ENCODE results near the gene SLC1A7.

The SLC1A7 gene

GRCh38 chr1:53061859-53062707 is 80.4 kb downstream of the SLC1A7 start, which contains the start of gene PODN:
TSS of gene PODN (plus strand) at chr1:53062213. CDS start at chr1:53069856, 7,643 bp downstream.
- no peak for FAIRE-seq
- no peak for DNase-seq (ENCODE audit: insufficient read length, low spot score)
- TF ChIP-seq TAF1 (IDR thresholded peaks at IDR 0.05; ENCODE audit: low read depth, low read length) (no peak), POU2F2 (IDR thresholded peaks at IDR 0.05; ENCODE audit: low read depth, low read length) (no peak), POLR2A (IDR thresholded peaks at IDR 0.05; ENCODE audit: low read depth, low read length) (no peak), SPI1 (IDR thresholded peaks at IDR 0.05; ENCODE audit: low read depth, low read length) (no peak), PAX5 (IDR thresholded peaks at IDR 0.05; ENCODE audit: insufficient read depth, low read length, severe bottlenecking) (no peak), POLR2AphosphoS5 (IDR thresholded peaks at IDR 0.05; ENCODE audit: low read depth, low read length) (no peak)

GRCh38 chr1:53061123-53061858 is 81.1 kb downstream of the SLC1A7 start:
- no peak for TF ChIP-seq TAF1 (IDR thresholded peaks at IDR 0.05; ENCODE audit: low read depth, low read length)
- no peak for TF ChIP-seq POLR2A (IDR thresholded peaks at IDR 0.05; ENCODE audit: low read depth, low read length)
- TF ChIP-seq POLR2AphosphoS5 (IDR thresholded peaks at IDR 0.05; ENCODE audit: low read depth, low read length): no peak
- no peak for TF ChIP-seq SPI1 (IDR thresholded peaks at IDR 0.05; ENCODE audit: low read depth, low read length)
- no peak for TF ChIP-seq POU2F2 (IDR thresholded peaks at IDR 0.05; ENCODE audit: low read depth, low read length)
- no peak for TF ChIP-seq PAX5 (IDR thresholded peaks at IDR 0.05; ENCODE audit: insufficient read depth, low read length, severe bottlenecking)
- no peak for DNase-seq (ENCODE audit: insufficient read length, low spot score)
- FAIRE-seq: no peak

GRCh38 chr1:53060579-53060978 is 81.9 kb downstream of the SLC1A7 start:
- TF ChIP-seq POLR2A (IDR thresholded peaks at IDR 0.05; ENCODE audit: low read depth, low read length) (no peak), PAX5 (IDR thresholded peaks at IDR 0.05; ENCODE audit: insufficient read depth, low read length, severe bottlenecking) (no peak), SPI1 (IDR thresholded peaks at IDR 0.05; ENCODE audit: low read depth, low read length) (no peak), TAF1 (IDR thresholded peaks at IDR 0.05; ENCODE audit: low read depth, low read length) (no peak), POU2F2 (IDR thresholded peaks at IDR 0.05; ENCODE audit: low read depth, low read length) (no peak), POLR2AphosphoS5 (IDR thresholded peaks at IDR 0.05; ENCODE audit: low read depth, low read length) (no peak)
- DNase-seq (ENCODE audit: insufficient read length, low spot score) (no peak), FAIRE-seq (no peak)

- TF ChIP-seq TAF1 (IDR thresholded peaks at IDR 0.05; ENCODE audit: low read depth, low read length): no peak
- no peak for TF ChIP-seq POLR2A (IDR thresholded peaks at IDR 0.05; ENCODE audit: low read depth, low read length)
- TF ChIP-seq POLR2AphosphoS5 (IDR thresholded peaks at IDR 0.05; ENCODE audit: low read depth, low read length): no peak
- TF ChIP-seq POU2F2 (IDR thresholded peaks at IDR 0.05; ENCODE audit: low read depth, low read length): no peak
- TF ChIP-seq SPI1 (IDR thresholded peaks at IDR 0.05; ENCODE audit: low read depth, low read length): no peak
- no peak for TF ChIP-seq PAX5 (IDR thresholded peaks at IDR 0.05; ENCODE audit: insufficient read depth, low read length, severe bottlenecking)
- no peak for DNase-seq (ENCODE audit: insufficient read length, low spot score)
- FAIRE-seq: no peak
Observed at GRCh38 chr1:53057127-53057526, 85.3 kb downstream of the SLC1A7 start.

- no peak for TF ChIP-seq POU2F2 (IDR thresholded peaks at IDR 0.05; ENCODE audit: low read depth, low read length)
- no peak for TF ChIP-seq TAF1 (IDR thresholded peaks at IDR 0.05; ENCODE audit: low read depth, low read length)
- no peak for DNase-seq (ENCODE audit: insufficient read length, low spot score)
- no peak for FAIRE-seq
Observed at GRCh38 chr1:53051676-53052075, 90.8 kb downstream of the SLC1A7 start.

GRCh38 chr1:53050310-53050709 is 92.1 kb downstream of the SLC1A7 start:
- FAIRE-seq (no peak), DNase-seq (ENCODE audit: insufficient read length, low spot score) (no peak)
- no peak for TF ChIP-seq TAF1 (IDR thresholded peaks at IDR 0.05; ENCODE audit: low read depth, low read length)
- TF ChIP-seq PAX5 (IDR thresholded peaks at IDR 0.05; ENCODE audit: insufficient read depth, low read length, severe bottlenecking): no peak
- TF ChIP-seq POU2F2 (IDR thresholded peaks at IDR 0.05; ENCODE audit: low read depth, low read length): no peak
- TF ChIP-seq POLR2AphosphoS5 (IDR thresholded peaks at IDR 0.05; ENCODE audit: low read depth, low read length): no peak
- no peak for TF ChIP-seq POLR2A (IDR thresholded peaks at IDR 0.05; ENCODE audit: low read depth, low read length)
- no peak for TF ChIP-seq SPI1 (IDR thresholded peaks at IDR 0.05; ENCODE audit: low read depth, low read length)

- no peak for DNase-seq (ENCODE audit: insufficient read length, low spot score)
- FAIRE-seq: no peak
- TF ChIP-seq SPI1 (IDR thresholded peaks at IDR 0.05; ENCODE audit: low read depth, low read length) (no peak), PAX5 (IDR thresholded peaks at IDR 0.05; ENCODE audit: insufficient read depth, low read length, severe bottlenecking) (no peak), POLR2A (IDR thresholded peaks at IDR 0.05; ENCODE audit: low read depth, low read length) (no peak), POU2F2 (IDR thresholded peaks at IDR 0.05; ENCODE audit: low read depth, low read length) (no peak), TAF1 (IDR thresholded peaks at IDR 0.05; ENCODE audit: low read depth, low read length) (no peak), POLR2AphosphoS5 (IDR thresholded peaks at IDR 0.05; ENCODE audit: low read depth, low read length) (no peak)
Observed at GRCh38 chr1:53049574-53049967, 92.9 kb downstream of the SLC1A7 start.

GRCh38 chr1:53048960-53049573 is 93.4 kb downstream of the SLC1A7 start:
- DNase-seq (ENCODE audit: insufficient read length, low spot score) (no peak), FAIRE-seq (no peak)
- TF ChIP-seq SPI1 (IDR thresholded peaks at IDR 0.05; ENCODE audit: low read depth, low read length): no peak
- TF ChIP-seq PAX5 (IDR thresholded peaks at IDR 0.05; ENCODE audit: insufficient read depth, low read length, severe bottlenecking): no peak
- no peak for TF ChIP-seq POU2F2 (IDR thresholded peaks at IDR 0.05; ENCODE audit: low read depth, low read length)
- TF ChIP-seq TAF1 (IDR thresholded peaks at IDR 0.05; ENCODE audit: low read depth, low read length): no peak
- TF ChIP-seq POLR2A (IDR thresholded peaks at IDR 0.05; ENCODE audit: low read depth, low read length): no peak
- no peak for TF ChIP-seq POLR2AphosphoS5 (IDR thresholded peaks at IDR 0.05; ENCODE audit: low read depth, low read length)

All from GM12891 (cell line).